ENCODE data around the gene TEX22. TPM values are rescaled to one million over a fixed set of nuclear protein-coding genes. Genes with fewer than 3 reads are reported as not detected.

Gene TEX22
- total RNA-seq, 2 experiments from 2014 or later: 6.4 to 6.9 TPM

DNA sequence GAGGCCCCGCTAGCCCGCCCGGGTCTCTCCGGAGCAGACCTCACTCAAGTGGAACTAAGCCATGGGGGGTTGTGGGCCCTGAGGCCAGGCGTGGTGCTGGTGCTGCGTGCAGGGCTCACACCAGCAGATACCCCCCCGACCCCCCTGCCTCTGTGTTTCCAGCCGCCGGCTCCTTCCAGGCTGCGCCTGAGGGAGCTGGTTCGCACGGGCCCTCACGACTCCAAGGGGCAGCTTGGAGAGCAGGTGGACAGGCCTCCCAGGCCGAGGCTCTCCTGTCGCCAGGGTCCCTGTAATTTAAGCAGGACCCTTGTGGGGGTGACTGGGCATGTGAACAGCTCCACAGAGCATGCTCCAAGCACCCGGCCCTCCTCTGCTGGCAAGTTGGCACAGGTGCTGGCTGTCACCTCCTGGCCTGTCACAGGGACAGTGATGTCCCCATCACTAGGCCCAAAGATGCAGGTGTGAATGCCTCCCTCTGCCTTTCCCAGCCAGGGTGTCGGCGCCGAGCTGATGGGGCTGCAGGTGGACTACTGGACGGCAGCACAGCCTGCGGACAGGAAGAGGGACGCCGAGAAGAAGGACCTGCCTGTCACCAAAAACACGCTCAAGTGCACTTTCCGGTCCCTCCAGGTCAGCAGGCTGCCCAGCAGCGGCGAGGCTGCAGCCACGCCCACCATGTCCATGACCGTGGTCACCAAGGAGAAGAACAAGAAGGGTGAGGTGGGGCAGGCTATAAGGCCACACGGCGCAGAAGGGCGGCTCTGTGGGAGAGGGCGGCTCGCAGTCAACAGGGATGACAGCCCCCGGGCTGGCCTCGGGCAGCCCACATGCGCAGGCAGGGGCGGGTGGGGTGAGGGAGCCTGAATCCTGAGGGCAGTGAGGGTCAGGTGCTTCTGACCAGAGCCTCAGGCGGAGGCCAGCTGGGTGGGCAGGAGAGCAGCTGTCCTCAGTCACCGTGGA is 5.9 kb upstream of the TEX22 start:
- no peak for DNase-seq
- H3K4me1 Mint-ChIP-seq: peaks cover 8% of the 10 kb centered on the region
- POLR2A ChIA-PET: no interaction called here
- H3K36me3 Mint-ChIP-seq: no peaks in the 10 kb centered on the region
- no peak overlapping the region for H3K27ac Mint-ChIP-seq
- ATAC-seq (ENCODE audit: low read depth): no peak
- H3K9me3 Mint-ChIP-seq: no peaks in the 10 kb centered on the region
- no peak overlapping the region for H3K4me3 Mint-ChIP-seq
- no peaks in the 10 kb centered on the region for H3K27me3 Mint-ChIP-seq

GRCh38 chr14:105393151-105393550 is 5.2 kb upstream of the TEX22 start:
- Mint-ChIP-seq H3K9me3 (no peaks in the 10 kb centered on the region), H3K4me1 (peaks cover 13% of the 10 kb centered on the region), H3K27ac (no peak overlapping the region), H3K36me3 (no peaks in the 10 kb centered on the region), H3K27me3 (no peaks in the 10 kb centered on the region), H3K4me3 (no peak overlapping the region)
- no peak for ATAC-seq (ENCODE audit: low read depth)
- no peak for DNase-seq
- POLR2A ChIA-PET: no interaction called here

- no peaks in the 10 kb centered on the region for H3K9me3 Mint-ChIP-seq
- H3K4me1 Mint-ChIP-seq: peaks cover 17% of the 10 kb centered on the region
- POLR2A ChIA-PET: no interaction called here
- DNase-seq (no peak), ATAC-seq (ENCODE audit: low read depth) (no peak)
- H3K4me3 Mint-ChIP-seq: no peak overlapping the region
- peaks cover 4% of the 10 kb centered on the region for H3K36me3 Mint-ChIP-seq
- H3K27me3 Mint-ChIP-seq: no peaks in the 10 kb centered on the region
- H3K27ac Mint-ChIP-seq: no peak overlapping the region
Observed at GRCh38 chr14:105394714-105395537, 3.4 kb upstream of the TEX22 start.

DNA sequence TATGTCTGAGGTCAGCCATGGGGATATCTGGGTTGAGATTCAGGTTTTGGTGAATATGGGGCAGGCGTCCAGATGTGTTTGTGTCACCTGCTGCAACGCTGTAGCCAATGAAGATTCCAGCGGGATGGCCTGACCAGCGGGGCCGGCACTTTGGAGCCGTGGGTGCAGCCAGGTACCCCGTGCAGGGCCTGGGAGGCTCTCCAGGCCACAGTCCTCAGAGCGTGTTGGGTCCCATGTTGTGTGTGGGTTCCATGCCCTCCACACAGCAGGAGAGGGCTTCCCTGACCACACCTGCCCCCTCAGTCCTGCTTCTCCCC is 2.8 kb upstream of the TEX22 start:
- ATAC-seq (ENCODE audit: low read depth): no peak
- H3K27me3 Mint-ChIP-seq: no peaks in the 10 kb centered on the region
- peaks cover 4% of the 10 kb centered on the region for H3K9me3 Mint-ChIP-seq
- H3K4me1 Mint-ChIP-seq: peaks cover 15% of the 10 kb centered on the region
- POLR2A ChIA-PET: no interaction called here
- no peak overlapping the region for H3K27ac Mint-ChIP-seq
- no peak for DNase-seq
- H3K36me3 Mint-ChIP-seq: peaks cover 9% of the 10 kb centered on the region
- no peak overlapping the region for H3K4me3 Mint-ChIP-seq

DNA sequence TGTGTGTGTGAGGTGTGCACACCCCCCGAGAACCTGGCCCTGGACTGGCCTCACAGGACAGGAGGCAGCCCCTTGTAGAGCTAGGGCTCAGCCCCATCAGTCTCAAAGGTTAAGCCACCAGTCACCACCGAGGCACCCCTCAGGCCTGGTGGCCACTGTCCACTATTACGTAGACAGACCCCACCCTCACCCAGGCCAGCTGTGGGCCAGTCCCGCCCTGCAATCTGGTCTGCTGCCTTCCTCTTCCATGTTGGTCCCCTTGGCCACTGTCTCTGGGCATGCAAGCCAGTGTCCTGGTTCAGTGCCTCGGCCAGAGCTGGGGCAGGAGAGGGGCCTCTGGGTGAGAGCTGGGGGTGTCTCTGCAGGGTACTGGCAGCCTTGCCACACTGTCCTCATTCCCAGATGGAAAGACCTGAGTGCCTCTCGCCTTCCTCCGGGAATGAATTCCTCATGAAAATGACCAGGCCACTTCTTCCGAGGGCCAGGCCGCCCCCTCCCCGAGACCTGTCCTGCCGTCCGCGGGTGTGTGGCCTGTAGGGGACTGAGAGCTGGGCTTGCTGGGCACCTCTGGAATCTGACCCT is 897 bp upstream of the TEX22 start:
- no peaks in the 10 kb centered on the region for H3K27me3 Mint-ChIP-seq
- peaks cover 16% of the 10 kb centered on the region for H3K4me1 Mint-ChIP-seq
- H3K4me3 Mint-ChIP-seq: peak overlapping the region; percentile 23
- DNase-seq (no peak), ATAC-seq (ENCODE audit: low read depth) (no peak)
- peak overlapping the region; percentile 76 for H3K27ac Mint-ChIP-seq
- peaks cover 26% of the 10 kb centered on the region for H3K36me3 Mint-ChIP-seq
- POLR2A ChIA-PET: interaction anchor here (0.9 to 2.1 kb wide), 3 partner anchors 24 to 93 kb away, joined by 4 to 10 read pairs (median 5); no protein-coding TSS in a partner anchor
- peaks cover 12% of the 10 kb centered on the region for H3K9me3 Mint-ChIP-seq

DNA sequence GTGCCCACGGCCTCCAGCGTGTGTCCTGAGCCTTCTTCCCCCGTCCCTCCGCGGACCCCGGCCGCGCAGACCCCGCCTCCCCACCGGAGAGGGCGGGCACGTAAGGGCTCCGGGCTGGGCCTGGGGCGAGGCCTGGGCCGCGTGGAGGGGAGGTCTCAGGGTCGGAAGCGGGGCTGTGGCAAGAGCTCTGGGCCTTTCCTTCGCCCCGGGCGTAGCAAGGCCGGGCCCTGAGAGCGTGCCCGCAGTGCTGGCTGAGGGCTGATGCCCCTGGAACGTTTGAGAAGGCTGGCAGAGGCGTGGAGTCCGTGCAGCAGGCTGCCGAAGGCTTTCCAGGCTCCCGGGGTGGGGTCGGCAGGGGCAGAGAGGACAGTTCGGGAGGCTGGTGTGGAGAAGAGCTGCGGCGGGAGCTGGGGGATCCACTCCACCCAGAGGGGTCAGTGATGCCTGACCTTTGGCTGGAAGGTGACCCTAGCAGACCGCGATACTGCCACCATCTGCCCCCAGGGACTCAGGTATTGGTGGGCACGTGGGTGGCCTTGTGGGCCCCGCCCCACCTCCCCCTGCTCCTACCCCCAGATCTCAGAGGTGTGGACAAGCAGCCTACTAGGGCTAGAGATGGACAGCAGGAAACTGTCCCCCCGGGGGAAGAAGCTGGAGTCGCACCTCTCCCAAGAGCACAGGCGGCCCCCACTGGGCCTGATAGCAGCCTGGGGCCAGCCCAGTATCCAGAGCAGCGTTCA is 558 bp downstream of the TEX22 start:
- H3K36me3 Mint-ChIP-seq: peaks cover 26% of the 10 kb centered on the region
- H3K9me3 Mint-ChIP-seq: peaks cover 12% of the 10 kb centered on the region
- peak; percentile 65 for ATAC-seq (ENCODE audit: low read depth)
- peak overlapping the region; percentile 92 for H3K27ac Mint-ChIP-seq
- H3K4me1 Mint-ChIP-seq: peaks cover 17% of the 10 kb centered on the region
- POLR2A ChIA-PET: interaction anchor here (0.6 to 2.1 kb wide), 7 partner anchors 8 to 91 kb away, joined by 3 to 10 read pairs (median 5); no protein-coding TSS in a partner anchor
- H3K27me3 Mint-ChIP-seq: no peaks in the 10 kb centered on the region
- peak overlapping the region; percentile 93 for H3K4me3 Mint-ChIP-seq
- peak; percentile 72 for DNase-seq

- H3K36me3 Mint-ChIP-seq: peaks cover 27% of the 10 kb centered on the region
Observed at GRCh38 chr14:105399466-105399775, 1.1 kb downstream of the TEX22 start.

DNA sequence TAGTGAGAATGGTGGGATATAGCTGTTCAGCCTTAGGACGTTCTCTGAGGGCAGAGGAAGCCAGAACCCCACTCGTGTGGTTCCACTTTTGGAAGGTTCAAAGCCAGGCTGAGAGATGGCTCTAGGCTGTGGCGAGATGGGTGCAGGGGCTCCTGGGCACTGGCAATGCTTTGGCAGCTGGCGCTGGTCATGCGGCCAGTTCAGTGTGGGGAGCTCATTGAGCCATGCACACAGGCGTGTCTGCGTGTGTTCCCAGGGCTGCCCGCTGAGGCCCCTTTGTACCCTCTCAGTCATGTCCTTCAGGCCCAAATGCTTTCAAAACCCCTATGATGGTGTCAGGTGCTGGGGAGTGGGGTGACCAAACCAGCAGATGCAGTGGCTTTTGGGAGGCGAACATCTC is 1.7 kb downstream of the TEX22 start:
- H3K27me3 Mint-ChIP-seq: no peaks in the 10 kb centered on the region
- peak overlapping the region; percentile 63 for H3K27ac Mint-ChIP-seq
- ATAC-seq (ENCODE audit: low read depth) (no peak), DNase-seq (no peak)
- peaks cover 28% of the 10 kb centered on the region for H3K4me1 Mint-ChIP-seq
- H3K4me3 Mint-ChIP-seq: no peak overlapping the region
- peaks cover 31% of the 10 kb centered on the region for H3K36me3 Mint-ChIP-seq
- POLR2A ChIA-PET: interaction anchor here (1.4 to 1.9 kb wide), 2 partner anchors 12 to 82 kb away, joined by 7 read pairs; no protein-coding TSS in a partner anchor
- H3K9me3 Mint-ChIP-seq: peaks cover 12% of the 10 kb centered on the region

More at GRCh38 chr14:105399466-105399775, 1.1 kb downstream of the TEX22 start:
- H3K9me3 Mint-ChIP-seq: peaks cover 12% of the 10 kb centered on the region
- POLR2A ChIA-PET: interaction anchor here (1.0 to 1.9 kb wide), 4 partner anchors 8 to 83 kb away, joined by 5 to 7 read pairs (median 6); no protein-coding TSS in a partner anchor
- ATAC-seq (ENCODE audit: low read depth) (no peak), DNase-seq (no peak)
- no peaks in the 10 kb centered on the region for H3K27me3 Mint-ChIP-seq
- H3K27ac Mint-ChIP-seq: peak overlapping the region; percentile 92
- H3K4me3 Mint-ChIP-seq: peak overlapping the region; percentile 93
- peaks cover 23% of the 10 kb centered on the region for H3K4me1 Mint-ChIP-seq

DNA sequence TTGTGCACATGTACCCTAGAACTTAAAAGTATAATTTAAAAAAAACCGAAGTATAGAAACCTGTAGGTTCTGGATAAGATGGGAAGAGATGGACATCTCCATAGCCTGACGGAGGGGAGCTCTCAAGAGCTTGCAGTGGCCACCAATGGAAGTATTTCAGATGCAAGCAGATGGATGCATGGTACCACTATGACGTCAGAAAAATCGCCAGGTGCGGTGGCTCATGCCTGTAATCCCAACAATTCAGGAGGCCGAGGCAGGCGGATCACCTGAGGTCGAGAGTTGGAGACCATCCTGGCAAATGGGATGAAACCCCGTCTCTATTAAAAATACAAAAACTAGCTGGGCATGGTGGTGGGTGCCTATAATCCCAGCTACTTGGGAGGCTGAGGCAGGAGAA is 3.4 kb downstream of the TEX22 start:
- H3K4me3 Mint-ChIP-seq: no peak overlapping the region
- H3K4me1 Mint-ChIP-seq: peaks cover 31% of the 10 kb centered on the region
- peaks cover 12% of the 10 kb centered on the region for H3K9me3 Mint-ChIP-seq
- H3K27me3 Mint-ChIP-seq: peaks cover 2% of the 10 kb centered on the region
- POLR2A ChIA-PET: no interaction called here
- no peak overlapping the region for H3K27ac Mint-ChIP-seq
- ATAC-seq (ENCODE audit: low read depth): no peak
- H3K36me3 Mint-ChIP-seq: peaks cover 31% of the 10 kb centered on the region
- no peak for DNase-seq

GRCh38 chr14:105408592-105408991 is 10.3 kb downstream of the TEX22 start:
- POLR2A ChIA-PET: no interaction called here
- Mint-ChIP-seq H3K36me3 (peaks cover 4% of the 10 kb centered on the region), H3K9me3 (no peaks in the 10 kb centered on the region), H3K27ac (no peak overlapping the region), H3K4me3 (no peak overlapping the region), H3K4me1 (peaks cover 18% of the 10 kb centered on the region), H3K27me3 (peaks cover 42% of the 10 kb centered on the region)
- DNase-seq (no peak), ATAC-seq (ENCODE audit: low read depth) (no peak)

DNA sequence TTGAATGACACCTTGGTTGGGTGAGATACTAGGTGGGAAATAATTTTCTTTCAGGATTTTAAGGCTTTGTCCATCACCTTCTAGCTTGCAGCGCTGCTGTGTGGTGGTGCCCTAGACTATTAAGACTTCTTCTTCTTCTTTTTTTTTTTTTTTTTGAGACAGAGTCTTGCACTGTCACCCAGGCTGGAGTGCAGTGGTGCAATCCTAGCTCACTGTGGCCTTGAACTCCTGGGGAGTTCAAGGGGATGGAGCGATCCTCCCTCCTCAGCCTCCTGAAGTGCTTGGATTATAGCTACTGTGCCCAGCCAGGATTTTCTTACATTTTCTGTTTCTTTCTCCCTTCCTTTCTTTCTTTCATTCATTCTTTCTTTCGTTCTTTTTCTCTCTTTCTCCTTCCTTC is 11.0 kb downstream of the TEX22 start:
- Mint-ChIP-seq H3K4me3 (no peak overlapping the region), H3K4me1 (peaks cover 13% of the 10 kb centered on the region), H3K9me3 (no peaks in the 10 kb centered on the region), H3K27me3 (peaks cover 48% of the 10 kb centered on the region), H3K27ac (no peak overlapping the region), H3K36me3 (peaks cover 4% of the 10 kb centered on the region)
- POLR2A ChIA-PET: no interaction called here
- ATAC-seq (ENCODE audit: low read depth): no peak
- no peak for DNase-seq

- H3K4me3 Mint-ChIP-seq: no peak overlapping the region
- no peak for ATAC-seq (ENCODE audit: low read depth)
- H3K27me3 Mint-ChIP-seq: peaks cover 48% of the 10 kb centered on the region
- peaks cover 3% of the 10 kb centered on the region for H3K4me1 Mint-ChIP-seq
- no peak for DNase-seq
- POLR2A ChIA-PET: interaction anchor here (2.0 kb wide), 1 partner anchor 11 kb away, joined by 7 read pairs; the partner anchor contains the start of gene TEX22
- no peaks in the 10 kb centered on the region for H3K9me3 Mint-ChIP-seq
- H3K36me3 Mint-ChIP-seq: no peaks in the 10 kb centered on the region
- H3K27ac Mint-ChIP-seq: no peak overlapping the region
Observed at GRCh38 chr14:105410642-105411016, 12.3 kb downstream of the TEX22 start.
